RKO (cell line): Measurements from ENCODE around the gene NCS1.
A peak's percentile ranks its signal among the peaks of the same experiment; 100 is the strongest.

Experiments
- DNase-seq: peaks from one replicate; pipeline ENCODE4 v3.0.0-alpha.2; 2016; ENCODE audit warnings: low spot score

Gene NCS1

DNA sequence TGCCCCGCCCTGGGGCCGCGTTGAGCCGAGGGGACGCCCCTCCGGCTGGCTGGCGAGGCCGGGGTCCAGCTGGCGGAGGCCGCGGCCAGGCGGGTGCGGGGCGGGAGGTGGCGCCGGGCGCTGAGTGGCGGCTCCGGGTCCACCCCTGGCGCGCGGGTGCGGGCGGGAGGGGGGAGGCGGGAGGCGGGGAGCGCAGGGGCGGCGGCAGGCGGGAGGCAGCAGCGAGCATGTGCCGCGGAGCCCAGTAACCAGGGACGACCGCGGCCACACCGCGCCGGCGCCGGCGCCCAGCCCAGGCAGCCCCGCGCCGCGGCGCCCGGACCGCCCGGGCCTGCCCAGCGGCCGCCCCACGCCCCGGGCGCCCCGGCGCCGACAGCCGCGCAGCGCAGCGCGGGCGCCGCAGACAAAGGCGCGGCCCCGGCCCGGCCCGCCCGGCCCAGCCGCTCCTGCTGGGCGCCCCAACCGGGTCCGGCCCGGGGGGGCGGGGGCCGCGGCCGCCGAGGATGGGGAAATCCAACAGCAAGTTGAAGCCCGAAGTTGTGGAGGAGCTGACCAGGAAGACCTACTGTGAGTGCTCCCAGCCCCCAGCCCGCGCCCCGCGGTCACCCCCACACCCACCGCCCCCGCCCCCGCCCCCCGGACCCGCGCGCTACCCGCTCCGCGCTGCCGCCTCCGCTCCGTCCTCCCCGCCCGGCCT is at the start of gene NCS1:
Gene NCS1 (plus strand): TSS at position 244 of the 697 bp plus-strand sequence. CDS start 260 bp downstream, at position 504.
- DNase-seq: peak; percentile 86

DNA sequence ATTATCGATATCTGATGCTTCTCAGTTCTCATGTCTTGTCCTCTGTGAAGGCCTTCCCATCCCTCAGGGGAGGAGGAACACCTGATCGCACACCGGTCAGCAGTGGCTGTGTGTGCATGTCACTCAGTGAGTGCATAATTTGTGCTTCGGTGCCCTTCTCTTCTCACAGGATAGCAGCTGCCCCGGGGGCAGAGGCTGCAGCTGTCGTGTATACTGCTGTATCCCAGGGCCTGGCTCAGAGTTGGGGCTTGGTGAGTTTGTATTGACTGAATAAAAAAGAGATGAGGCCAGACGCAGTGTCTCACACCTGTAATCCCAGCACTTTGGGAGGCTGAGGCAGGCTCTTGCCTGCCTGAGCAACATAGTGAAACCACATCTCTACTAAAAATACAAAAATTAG is 49.7 kb upstream of the NCS1 start:
- no peak for DNase-seq

GRCh38 chr9:130124085-130124860 is 47.9 kb upstream of the NCS1 start:
- DNase-seq: no peak

DNA sequence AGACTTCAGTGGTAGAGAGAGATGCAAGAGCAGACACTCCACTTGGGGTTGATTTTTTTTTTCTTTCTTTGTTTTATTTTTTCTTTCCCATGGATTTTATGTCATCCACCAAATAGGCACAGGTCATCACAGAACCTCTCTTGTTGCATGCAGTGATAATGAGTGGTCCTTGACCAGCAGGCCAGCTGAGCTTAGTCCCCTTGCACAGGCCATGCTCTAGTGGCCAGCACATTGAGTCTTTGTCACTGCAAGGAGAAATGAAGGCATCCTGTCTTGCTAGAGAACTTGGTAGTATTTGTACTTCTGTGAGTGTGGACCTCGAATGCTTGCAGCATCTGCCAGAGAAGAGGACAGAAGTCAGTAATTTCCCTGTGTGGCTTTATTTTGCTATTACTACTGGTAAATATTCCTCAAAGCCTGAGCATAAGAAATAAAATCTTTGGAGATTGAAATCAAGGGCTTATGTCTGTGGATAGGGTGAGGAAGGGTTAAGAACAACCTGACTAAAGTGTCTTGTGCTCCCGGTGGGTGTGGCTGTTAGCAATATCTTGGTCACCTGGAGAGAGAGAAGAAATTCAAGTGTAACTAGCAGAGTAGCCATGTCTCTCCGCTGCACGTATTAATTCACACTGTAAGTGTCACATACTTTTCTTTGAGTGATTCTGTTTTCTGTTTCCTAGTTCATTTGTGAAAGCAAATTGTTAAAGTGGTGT is 45.3 kb upstream of the NCS1 start:
- DNase-seq: no peak

DNA sequence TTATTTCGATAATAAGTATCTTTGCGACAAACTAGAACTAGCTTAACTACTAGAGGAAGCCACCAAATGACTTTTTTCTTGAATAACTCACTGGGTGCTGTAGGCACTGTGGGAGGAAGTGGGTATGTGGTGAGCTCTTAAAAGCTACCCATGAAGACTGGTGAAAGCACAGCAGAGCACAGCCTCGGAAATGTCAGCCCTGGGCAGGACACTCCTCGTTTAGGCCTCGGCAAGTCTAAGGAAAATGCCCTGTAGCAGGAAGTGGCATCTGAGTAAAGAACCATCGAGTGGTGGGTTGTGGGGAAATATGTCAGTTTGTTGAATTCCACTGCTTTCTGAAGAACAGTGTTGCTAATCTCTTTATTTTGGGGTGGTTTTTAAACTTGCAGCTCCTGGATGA is 44.0 kb upstream of the NCS1 start:
- no peak for DNase-seq

DNA sequence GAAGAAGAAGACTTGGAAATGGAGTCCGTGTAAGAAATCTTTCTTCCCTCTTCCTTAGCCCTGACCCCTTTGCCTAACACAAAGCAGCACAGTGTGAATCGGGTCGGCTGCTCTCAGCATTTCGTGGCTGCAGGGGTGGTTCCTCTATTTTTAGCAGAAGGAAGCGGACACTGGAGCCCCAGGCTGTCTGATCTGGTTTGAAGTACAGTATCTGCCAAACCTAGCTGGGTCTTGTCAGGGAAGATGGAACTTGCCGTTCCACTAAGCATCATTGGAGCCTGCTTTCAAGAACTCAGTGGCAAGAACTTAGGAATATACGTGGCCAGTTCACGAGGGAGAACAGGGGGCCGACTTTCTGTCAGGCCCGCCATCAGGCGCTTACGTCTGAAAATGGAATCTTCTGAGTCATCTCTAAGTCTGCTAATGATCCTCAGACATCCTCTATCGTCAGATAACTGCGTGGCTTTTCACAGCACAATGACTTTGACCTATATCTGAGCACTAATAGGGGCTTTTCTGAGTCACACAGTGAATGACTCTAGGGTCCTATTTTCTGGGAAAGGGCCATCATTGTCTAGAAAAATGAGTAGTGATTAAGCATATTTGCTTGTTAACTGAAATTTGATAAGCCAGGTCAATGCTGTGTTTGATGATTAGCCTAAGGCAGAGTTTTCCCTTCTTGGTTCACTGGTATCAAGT is 43.3 kb upstream of the NCS1 start:
- no peak for DNase-seq

DNA sequence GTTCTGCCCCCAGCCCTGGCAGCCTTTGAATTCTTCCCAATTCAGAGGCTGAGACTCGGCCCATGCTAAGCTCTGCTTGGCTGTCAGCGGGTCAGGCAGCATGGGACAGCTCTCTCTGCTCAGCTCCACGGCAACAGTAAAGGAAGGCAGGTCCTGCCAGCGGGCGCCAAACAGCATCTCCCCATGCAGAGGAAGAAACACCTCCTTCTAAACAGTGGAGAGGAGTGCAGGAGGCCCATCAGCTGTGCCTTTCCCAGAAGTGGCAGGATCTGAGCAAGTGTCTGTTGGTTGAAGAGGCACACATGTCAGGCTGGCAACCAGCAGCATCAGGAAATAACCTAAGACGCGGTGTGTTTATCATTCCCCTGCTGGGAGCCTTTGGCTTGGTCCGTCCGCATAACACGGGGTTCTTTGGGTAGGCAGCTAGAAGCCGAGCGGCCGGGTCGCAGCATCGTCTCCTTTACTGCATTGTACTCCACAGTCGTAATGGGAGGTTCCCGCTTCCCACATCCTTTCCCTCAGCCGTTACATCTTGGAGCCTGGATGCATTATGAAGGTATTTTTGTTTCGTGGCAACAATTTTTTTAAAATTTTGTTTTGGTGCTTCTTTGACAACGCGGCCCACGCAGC is 42.7 kb upstream of the NCS1 start:
- DNase-seq: no peak

- no peak for DNase-seq
These were observed 39.5 kb upstream of the NCS1 start for GRCh38 chr9:130132746-130133145.

GRCh38 chr9:130137081-130137640 is 35.0 kb upstream of the NCS1 start:
- DNase-seq: no peak

GRCh38 chr9:130137641-130138081 is 34.5 kb upstream of the NCS1 start:
- no peak for DNase-seq

DNA sequence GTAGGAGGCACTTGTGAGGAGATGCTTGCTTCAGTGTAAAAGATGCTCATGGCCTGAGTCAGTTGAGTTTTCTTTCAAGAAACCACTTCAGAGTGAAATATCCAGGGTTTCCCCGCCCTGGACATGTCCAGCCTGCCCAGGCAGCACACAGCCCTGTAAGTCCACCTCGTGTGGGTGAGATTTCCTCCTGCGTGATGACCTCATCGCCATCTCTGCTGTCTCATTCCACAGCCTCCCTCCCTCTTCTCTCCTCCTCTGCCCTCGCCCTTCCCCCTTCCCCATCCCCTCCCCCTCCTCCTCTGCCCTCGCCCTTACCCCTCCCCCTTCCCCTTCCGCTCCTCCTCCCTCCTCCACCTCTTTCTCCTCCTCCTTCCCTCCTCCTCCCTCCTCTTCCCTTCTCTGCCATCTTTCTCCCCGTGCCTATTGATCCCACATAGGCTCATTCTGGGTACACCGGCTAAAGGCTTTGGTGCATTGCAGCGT is 34.0 kb upstream of the NCS1 start:
- DNase-seq: peak; percentile 48

- DNase-seq: peak; percentile 37
These were observed 33.4 kb upstream of the NCS1 start for GRCh38 chr9:130138791-130139190.

DNA sequence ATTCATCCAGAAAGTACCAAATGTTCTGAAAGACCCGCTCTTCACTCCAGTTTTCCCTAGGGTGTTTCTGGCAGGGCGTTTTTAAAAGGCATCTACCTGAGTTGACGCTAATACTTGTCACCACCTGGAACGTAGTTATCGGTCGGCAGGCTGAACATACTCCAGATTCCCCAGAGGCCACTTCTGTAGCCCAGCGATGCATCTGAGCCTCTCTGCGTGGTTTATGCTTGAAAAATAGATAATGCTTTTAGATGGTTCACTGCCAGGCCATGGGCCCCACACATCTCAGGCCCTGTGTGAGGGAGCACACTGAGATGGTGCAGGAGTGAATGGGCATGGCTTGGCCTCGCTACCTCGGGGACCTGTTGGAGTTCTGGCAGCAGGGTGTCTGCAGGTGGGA is 33.0 kb upstream of the NCS1 start:
- no peak for DNase-seq

- no peak for DNase-seq
These were observed 31.5 kb upstream of the NCS1 start for GRCh38 chr9:130140706-130141105.

- no peak for DNase-seq
These were observed 30.1 kb upstream of the NCS1 start for GRCh38 chr9:130142056-130142455.

DNA sequence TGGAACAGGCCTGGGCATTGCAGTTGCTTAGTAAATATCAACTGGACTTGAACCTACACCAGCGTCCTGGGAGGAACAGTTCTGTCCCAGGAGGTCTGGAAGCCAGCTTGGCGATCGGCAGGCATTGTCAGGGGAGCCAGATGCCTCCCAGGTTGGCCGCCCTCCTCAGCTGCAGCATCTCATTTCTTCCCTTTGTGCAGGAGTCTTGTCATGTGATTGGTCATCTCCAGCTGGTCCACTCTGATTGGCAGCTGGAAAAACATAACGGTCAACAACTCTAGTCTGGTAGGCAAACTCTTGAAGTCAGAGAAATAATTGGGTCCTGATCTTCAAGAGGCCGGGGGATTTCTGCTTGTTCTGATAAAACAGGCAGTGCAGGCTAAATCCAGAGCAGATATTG is 29.6 kb upstream of the NCS1 start:
- no peak for DNase-seq

GRCh38 chr9:130143279-130143893 is 28.8 kb upstream of the NCS1 start:
- DNase-seq: no peak

DNA sequence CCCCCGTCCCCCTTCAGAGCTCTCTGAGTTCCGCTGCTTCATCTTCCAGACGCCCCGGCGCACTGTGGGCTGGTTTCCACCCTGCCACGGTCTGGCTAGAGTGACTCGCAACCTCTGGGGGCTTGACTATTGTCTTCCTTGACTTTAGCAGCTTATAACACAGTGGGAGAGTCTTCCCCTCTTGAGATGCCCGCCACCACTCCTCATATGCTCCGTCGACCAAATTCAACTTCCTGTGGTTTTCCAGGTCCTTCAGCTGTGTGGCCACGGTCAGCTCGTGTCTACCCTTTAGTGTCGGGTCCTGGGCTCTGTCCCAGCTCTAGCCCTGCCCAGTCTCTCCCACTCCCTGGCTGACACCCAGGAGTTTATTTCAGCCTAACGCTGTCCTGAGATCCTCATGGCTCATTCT is 28.2 kb upstream of the NCS1 start:
- no peak for DNase-seq

DNA sequence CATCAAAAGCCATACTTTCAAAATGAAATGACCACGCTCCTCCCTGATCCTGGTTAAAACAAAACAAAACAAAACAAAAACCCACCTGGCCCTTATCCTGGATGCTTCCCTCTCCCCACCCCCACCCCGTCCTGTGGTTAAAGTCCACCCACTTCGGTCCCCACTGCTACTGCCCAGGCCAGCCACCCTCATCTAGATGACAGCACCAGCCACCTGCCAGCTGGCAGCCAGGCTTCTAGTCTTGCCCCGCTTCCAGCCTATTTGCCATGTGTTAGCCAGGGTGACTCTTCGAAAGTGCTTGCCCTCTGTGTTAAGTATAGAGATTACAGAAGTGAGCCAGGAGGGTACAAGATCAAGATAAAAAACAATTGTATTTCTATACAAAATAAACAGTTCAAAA is 27.5 kb upstream of the NCS1 start:
- DNase-seq: no peak

GRCh38 chr9:130145658-130146057 is 26.5 kb upstream of the NCS1 start:
- no peak for DNase-seq

GRCh38 chr9:130147198-130147597 is 25.0 kb upstream of the NCS1 start:
- no peak for DNase-seq
